ENCODE data around the gene YOD1.

YOD1 gene

GRCh38 chr1:207072233-207072632, 21.2 kb upstream of the YOD1 start:
- DNase-seq (ENCODE audit: low read depth), result no peak

- DNase-seq (ENCODE audit: low read depth), result no peak
Measured at GRCh38 chr1:207071426-207071825, 20.4 kb upstream of the YOD1 start.

GRCh38 chr1:207070811-207071210, 19.8 kb upstream of the YOD1 start:
- no peak for DNase-seq (ENCODE audit: low read depth)

GRCh38 chr1:207069858-207070506, 19.0 kb upstream of the YOD1 start:
- no peak for DNase-seq (ENCODE audit: low read depth)

GRCh38 chr1:207069061-207069460, 18.1 kb upstream of the YOD1 start:
- DNase-seq (ENCODE audit: low read depth), result no peak

- no peak for DNase-seq (ENCODE audit: low read depth)
Measured at GRCh38 chr1:207067665-207068064, 16.7 kb upstream of the YOD1 start.

- no peak for DNase-seq (ENCODE audit: low read depth)
Measured at GRCh38 chr1:207067185-207067584, 16.2 kb upstream of the YOD1 start.

GRCh38 chr1:207064561-207064960, 13.6 kb upstream of the YOD1 start:
- no peak for DNase-seq (ENCODE audit: low read depth)

- DNase-seq (ENCODE audit: low read depth), result no peak
Measured at GRCh38 chr1:207063014-207063413, 12.0 kb upstream of the YOD1 start.

GRCh38 chr1:207062058-207062457, 11.1 kb upstream of the YOD1 start:
- DNase-seq (ENCODE audit: low read depth), result no peak

- no peak for DNase-seq (ENCODE audit: low read depth)
Measured at GRCh38 chr1:207060596-207060995, 9.6 kb upstream of the YOD1 start.

- no peak for DNase-seq (ENCODE audit: low read depth)
Measured at GRCh38 chr1:207059881-207060280, 8.9 kb upstream of the YOD1 start.

- no peak for DNase-seq (ENCODE audit: low read depth)
Measured at GRCh38 chr1:207058878-207059867, 8.2 kb upstream of the YOD1 start.

GRCh38 chr1:207058252-207058651, 7.2 kb upstream of the YOD1 start:
- DNase-seq (ENCODE audit: low read depth), result no peak

- no peak for DNase-seq (ENCODE audit: low read depth)
Measured at GRCh38 chr1:207056673-207057072, 5.7 kb upstream of the YOD1 start.

GRCh38 chr1:207055386-207056001, 4.5 kb upstream of the YOD1 start:
- DNase-seq (ENCODE audit: low read depth), result no peak

- no peak for DNase-seq (ENCODE audit: low read depth)
Measured at GRCh38 chr1:207054491-207054890, 3.5 kb upstream of the YOD1 start.

- DNase-seq (ENCODE audit: low read depth), result peak; percentile 92
Measured at GRCh38 chr1:207052911-207053769, 2.1 kb upstream of the YOD1 start, which contains the start of gene PFKFB2. TSS of gene PFKFB2 (plus strand) at chr1:207053275. CDS start at chr1:207054718, 1,443 bp downstream.

GRCh38 chr1:207050480-207051190, 373 bp downstream of the YOD1 start:
- peak; percentile 82 for DNase-seq (ENCODE audit: low read depth)

GRCh38 chr1:207049974-207050391, 1.0 kb downstream of the YOD1 start:
- peak; percentile 17 for DNase-seq (ENCODE audit: low read depth)

GRCh38 chr1:207049514-207049913, 1.5 kb downstream of the YOD1 start:
- DNase-seq (ENCODE audit: low read depth), result no peak

Data from T-helper 22 cell (primary cell).